Inflammatory macrophage treated with lipopolysaccharide for 4 hours (primary cell): ENCODE results near the gene BORCS5.

ENCODE experiments used
- DNase-seq: peaks from one replicate; pipeline ENCODE4 v3.0.0-alpha.2; 2020

BORCS5 gene

GRCh38 chr12:12353807-12354206 lies 3.1 kb upstream of the BORCS5 start:
- no peak for DNase-seq

- DNase-seq, result no peak
Observed at GRCh38 chr12:12356467-12356895, 397 bp upstream of the BORCS5 start.

- DNase-seq, result no peak
Observed at GRCh38 chr12:12357719-12358461, 1.0 kb downstream of the BORCS5 start.

- DNase-seq, result no peak
Observed at GRCh38 chr12:12358528-12358927, 1.6 kb downstream of the BORCS5 start.

GRCh38 chr12:12364787-12365445 lies 8.0 kb downstream of the BORCS5 start:
- DNase-seq, result no peak

GRCh38 chr12:12365446-12365802 lies 8.5 kb downstream of the BORCS5 start:
- no peak for DNase-seq

GRCh38 chr12:12365931-12366431 lies 9.1 kb downstream of the BORCS5 start:
- DNase-seq, result peak; percentile 80

- peak; percentile 33 for DNase-seq
Observed at GRCh38 chr12:12366701-12367481, 10.0 kb downstream of the BORCS5 start.

GRCh38 chr12:12367482-12367998 lies 10.7 kb downstream of the BORCS5 start:
- DNase-seq, result no peak

- DNase-seq, result no peak
Observed at GRCh38 chr12:12372946-12373722, 16.3 kb downstream of the BORCS5 start.

GRCh38 chr12:12376646-12377448 lies 20.0 kb downstream of the BORCS5 start:
- DNase-seq, result peak; percentile 85

GRCh38 chr12:12378616-12379015 lies 21.7 kb downstream of the BORCS5 start:
- DNase-seq, result peak; percentile 57

- DNase-seq, result peak; percentile 87
Observed at GRCh38 chr12:12379831-12380730, 23.2 kb downstream of the BORCS5 start.

GRCh38 chr12:12380949-12381593 lies 24.2 kb downstream of the BORCS5 start:
- no peak for DNase-seq

- DNase-seq, result no peak
Observed at GRCh38 chr12:12381982-12382381, 25.1 kb downstream of the BORCS5 start.

- no peak for DNase-seq
Observed at GRCh38 chr12:12384571-12385340, 27.9 kb downstream of the BORCS5 start.

GRCh38 chr12:12387501-12387900 lies 30.6 kb downstream of the BORCS5 start:
- no peak for DNase-seq

GRCh38 chr12:12392413-12392812 lies 35.5 kb downstream of the BORCS5 start:
- no peak for DNase-seq

GRCh38 chr12:12393171-12393570 lies 36.3 kb downstream of the BORCS5 start:
- no peak for DNase-seq
